Uterus (tissue), 2 donors: ENCODE data around the gene KIF1B.

Experiments used
- CTCF ChIP-seq, 4 experiments: fragments of 200-600 bp in 2 of 4; fragments of 450-650 bp in 2 of 4; sonication (generic) in 2 of 4; IDR thresholded peaks; one replicate each; pipeline ENCODE4 v1.5.1; 2016 to 2019; ENCODE audit warnings: antibody characterized with exemption in 4 of 4, mild to moderate bottlenecking in 2 of 4, moderate library complexity in 1 of 4
- POLR2A ChIP-seq, 2 donors: fragments of 450-650 bp; IDR thresholded peaks; one replicate each; pipeline ENCODE4 v1.6.1; 2016; ENCODE audit warnings: antibody characterized with exemption in 2 of 2, mild to moderate bottlenecking in 1 of 2, moderate library complexity in 1 of 2

- TF ChIP-seq CTCF (IDR thresholded peaks at IDR 0.05) (no peak), POLR2A (IDR thresholded peaks at IDR 0.05) (no peak)
Measured at GRCh38 chr1:10171995-10172669, 38.2 kb upstream of the KIF1B start.
